MM.1S (cell line): ENCODE data around the gene NPPC.

ENCODE experiments used
- DNase-seq: peaks from one replicate; pipeline ENCODE4 v3.0.0-alpha.2; 2015
- H2AFZ ChIP-seq: fragments of 300-600 bp; sonication (generic); 2 replicates; pipeline ENCODE4 v1.6.0; 2016; ENCODE audit warnings: antibody characterized with exemption, low read length
- H3F3A ChIP-seq: fragments of 300-600 bp; sonication (generic); 2 replicates; pipeline ENCODE4 v1.6.1; 2016; ENCODE audit warnings: mild to moderate bottlenecking, antibody characterized with exemption, low read length, moderate library complexity, mixed read lengths; ENCODE audit not compliant: insufficient read depth
- H3K27ac ChIP-seq: fragments of 300-600 bp; sonication (generic); 2 replicates; pipeline ENCODE4 v1.5.1; 2016; ENCODE audit warnings: mild to moderate bottlenecking, low read length
- H3K27me3 ChIP-seq: fragments of 300-600 bp; sonication (generic); replicated peaks from 2 replicates; pipeline ENCODE4 v1.6.0; 2016; ENCODE audit warnings: low read length; ENCODE audit not compliant: insufficient read depth
- H3K36me3 ChIP-seq: fragments of 300-600 bp; sonication (generic); replicated peaks from 2 replicates; pipeline ENCODE4 v1.6.1; 2016; ENCODE audit warnings: mild to moderate bottlenecking, low read length, mixed read lengths; ENCODE audit not compliant: insufficient read depth
- H3K4me1 ChIP-seq: fragments of 300-600 bp; sonication (generic); 2 replicates; pipeline ENCODE4 v1.6.1; 2016; ENCODE audit warnings: low read length, mixed read lengths
- H3K4me2 ChIP-seq: fragments of 300-600 bp; sonication (generic); 2 replicates; pipeline ENCODE4 v1.6.0; 2016; ENCODE audit warnings: low read depth, low read length
- H3K4me3 ChIP-seq: fragments of 300-600 bp; sonication (generic); 2 replicates; pipeline ENCODE4 v1.5.1; 2016; ENCODE audit warnings: low read length, mixed read lengths
- H3K79me2 ChIP-seq: fragments of 300-600 bp; sonication (generic); 2 replicates; pipeline ENCODE4 v1.6.1; 2016; ENCODE audit warnings: mixed run types, low read length, mixed read lengths
- H3K9ac ChIP-seq: fragments of 300-600 bp; sonication (generic); 2 replicates; pipeline ENCODE4 v1.6.1; 2016; ENCODE audit warnings: low read length, mixed read lengths
- H3K9me2 ChIP-seq: fragments of 300-600 bp; sonication (generic); replicated peaks from 2 replicates; pipeline ENCODE4 v1.6.1; 2016; ENCODE audit warnings: mild to moderate bottlenecking, low read length, mixed read lengths; ENCODE audit not compliant: insufficient read depth
- H3K9me3 ChIP-seq: fragments of 300-600 bp; sonication (generic); replicated peaks from 2 replicates; pipeline ENCODE4 v1.6.1; 2016; ENCODE audit warnings: mild to moderate bottlenecking, low read length, mixed read lengths; ENCODE audit not compliant: insufficient read depth
- H4K20me1 ChIP-seq: fragments of 300-600 bp; sonication (generic); 2 replicates; pipeline ENCODE4 v1.6.1; 2016; ENCODE audit warnings: mild to moderate bottlenecking, low read length, moderate library complexity, mixed read lengths; ENCODE audit not compliant: insufficient read depth
- CTCF ChIP-seq: fragments of 300-600 bp; sonication (generic); IDR thresholded peaks from 2 replicates; pipeline ENCODE4 v1.5.1; 2016; ENCODE audit warnings: antibody characterized with exemption, low read length, mixed read lengths
- EZH2 ChIP-seq: fragments of 300-600 bp; sonication (generic); optimal IDR thresholded peaks from 2 replicates; pipeline ENCODE3; 2017; ENCODE audit warnings: low read depth, mild to moderate bottlenecking, antibody characterized with exemption, low read length, mixed read lengths
- EZH2phosphoT487 ChIP-seq: fragments of 300-600 bp; sonication (generic); IDR thresholded peaks from 2 replicates; pipeline ENCODE4 v1.6.1; 2018; ENCODE audit warnings: antibody characterized with exemption, low read length

NPPC gene

DNA sequence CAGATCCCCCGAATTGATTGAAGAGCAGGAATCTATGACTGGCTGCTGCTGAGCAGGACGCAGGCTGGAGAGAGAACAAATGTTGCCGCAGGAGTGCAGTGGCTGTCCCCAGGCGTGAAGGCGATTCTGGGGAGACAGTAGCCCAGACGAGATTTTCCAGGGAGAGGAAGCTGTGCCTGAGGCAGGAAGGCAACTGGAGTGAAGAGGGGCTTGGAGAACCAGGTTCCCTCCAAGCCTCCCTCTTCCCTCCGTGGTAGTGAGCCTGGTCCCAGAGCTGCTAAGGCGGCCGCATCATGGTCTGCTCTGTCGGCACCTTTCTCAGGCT, 1.3 kb upstream of the NPPC start:
- no peak overlapping the region for H3K4me3 ChIP-seq
- no peaks in the 10 kb centered on the region for H3K27me3 ChIP-seq
- no peaks in the 10 kb centered on the region for H4K20me1 ChIP-seq
- TF ChIP-seq CTCF: no peak
- TF ChIP-seq EZH2phosphoT487: no peak
- no peak for TF ChIP-seq EZH2
- DNase-seq: no peak
- no peaks in the 10 kb centered on the region for H3F3A ChIP-seq
- no peak overlapping the region for H3K4me2 ChIP-seq
- H3K27ac ChIP-seq: no peak overlapping the region
- H2AFZ ChIP-seq: no peak overlapping the region
- H3K4me1 ChIP-seq: no peaks in the 10 kb centered on the region
- no peaks in the 10 kb centered on the region for H3K36me3 ChIP-seq
- no peaks in the 10 kb centered on the region for H3K79me2 ChIP-seq
- no peaks in the 10 kb centered on the region for H3K9me3 ChIP-seq
- no peak overlapping the region for H3K9ac ChIP-seq
- H3K9me2 ChIP-seq: no peaks in the 10 kb centered on the region

DNA sequence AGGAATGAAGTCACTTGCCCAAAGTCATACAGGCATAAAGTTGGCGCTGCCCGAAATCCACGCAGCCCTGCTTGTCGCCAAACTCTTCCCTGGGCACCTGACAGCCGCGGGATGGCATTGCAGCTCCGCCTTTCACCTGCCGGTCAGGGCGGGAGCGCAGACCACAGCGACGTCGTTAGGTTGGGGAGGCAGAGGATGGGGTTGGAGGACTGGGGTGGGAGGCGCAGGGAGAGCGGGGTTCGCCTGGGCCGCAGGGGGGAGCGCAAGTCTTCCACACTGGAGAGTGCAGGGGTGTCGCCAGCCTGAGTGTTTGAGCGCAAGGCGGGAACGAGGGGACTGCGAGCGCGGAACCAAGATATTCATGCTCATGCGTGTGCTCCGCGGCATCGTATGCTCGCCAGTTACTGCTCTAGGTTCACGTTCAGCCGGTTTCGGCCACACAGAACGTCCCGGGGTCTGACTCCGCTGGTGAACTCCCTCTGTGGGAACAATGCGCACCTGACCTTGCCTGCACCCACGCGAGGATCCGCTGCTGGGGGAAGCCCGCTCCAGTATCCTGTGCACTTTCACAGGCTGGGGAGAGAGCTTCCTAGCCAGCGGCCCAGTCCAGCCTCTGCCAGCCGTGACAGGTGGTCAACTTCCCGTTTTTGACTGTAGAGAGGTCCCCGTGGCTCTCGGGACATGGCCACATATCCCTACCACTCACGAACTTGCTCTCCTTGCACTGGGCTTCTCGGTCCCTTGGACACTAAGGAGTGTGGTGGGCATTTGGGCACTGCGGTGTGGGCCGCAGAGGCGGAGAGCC, 767 bp upstream of the NPPC start:
- peak; percentile 62 for DNase-seq
- Histone ChIP-seq H3K27ac (no peak overlapping the region), H2AFZ (peak overlapping the region; percentile 86)

DNA sequence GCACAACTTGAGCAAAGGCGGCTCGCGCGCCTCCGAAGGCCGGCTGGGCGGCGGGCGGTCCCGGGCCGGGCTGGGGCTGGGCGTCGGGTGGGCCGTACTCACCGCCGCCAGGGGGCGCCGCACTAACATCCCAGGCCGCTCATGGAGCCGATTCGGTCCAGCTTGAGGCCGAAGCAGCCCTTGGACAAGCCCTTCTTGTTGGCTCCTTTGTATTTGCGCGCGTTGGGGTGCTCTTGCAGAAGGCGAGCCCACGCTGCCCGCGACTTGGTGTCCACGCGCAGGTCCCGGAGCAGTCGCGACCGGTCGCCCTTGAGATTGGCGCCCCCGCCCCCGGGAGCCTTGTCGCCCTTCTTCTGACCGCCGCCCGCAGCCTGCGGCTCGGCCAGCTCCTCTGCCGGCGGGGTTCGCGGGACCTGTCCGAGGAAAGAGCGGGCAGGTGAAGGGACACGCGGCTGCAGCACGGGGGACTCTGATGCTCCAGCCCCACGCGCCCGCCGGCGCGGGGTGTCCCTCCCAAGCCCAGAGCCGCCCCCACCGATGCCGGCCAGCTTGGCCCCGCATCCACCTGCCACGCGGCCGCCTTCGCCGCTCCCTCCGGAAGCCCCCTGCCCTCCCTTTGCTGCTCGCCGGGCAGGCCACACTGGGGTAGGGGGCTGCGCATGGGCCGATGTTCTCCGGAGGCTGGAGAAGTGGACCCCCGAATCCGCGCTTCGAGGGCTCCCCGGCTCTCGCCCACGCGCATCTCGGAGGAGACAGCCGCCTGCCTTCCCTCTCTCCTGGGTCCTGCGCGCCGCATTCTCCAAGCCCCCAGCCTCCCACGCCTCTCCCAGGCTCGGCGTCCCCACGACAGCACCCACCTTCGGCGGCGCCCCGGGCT, 655 bp downstream of the NPPC start:
- TF ChIP-seq EZH2phosphoT487 (no peak), CTCF (peak; percentile 70)
- Histone ChIP-seq H4K20me1 (no peaks in the 10 kb centered on the region), H3K79me2 (no peaks in the 10 kb centered on the region), H3K27ac (no peak overlapping the region), H3K27me3 (no peaks in the 10 kb centered on the region), H3K4me2 (peak overlapping the region; percentile 99), H3K9me2 (no peaks in the 10 kb centered on the region), H3K4me3 (peak overlapping the region; percentile 75), H2AFZ (peak overlapping the region; percentile 86), H3K4me1 (no peaks in the 10 kb centered on the region), H3K9ac (peak overlapping the region; percentile 50), H3F3A (no peaks in the 10 kb centered on the region), H3K36me3 (no peaks in the 10 kb centered on the region), H3K9me3 (no peaks in the 10 kb centered on the region)
- peak; percentile 78 for DNase-seq

More for the DNA sequence above, 767 bp upstream of the NPPC start:
- Histone ChIP-seq H3K9me2 (no peaks in the 10 kb centered on the region), H3K4me1 (no peaks in the 10 kb centered on the region), H3K36me3 (no peaks in the 10 kb centered on the region), H3F3A (no peaks in the 10 kb centered on the region), H3K79me2 (no peaks in the 10 kb centered on the region), H3K9me3 (no peaks in the 10 kb centered on the region), H3K4me3 (peak overlapping the region; percentile 75), H3K4me2 (peak overlapping the region; percentile 99), H4K20me1 (no peaks in the 10 kb centered on the region), H3K27me3 (no peaks in the 10 kb centered on the region), H3K9ac (peak overlapping the region; percentile 18; the same call in 1 of the 2 replicates)
- TF ChIP-seq EZH2: no peak
- TF ChIP-seq CTCF: no peak; the same call in 1 of the 2 replicates
- TF ChIP-seq EZH2phosphoT487: no peak
